ENCODE measurements around the gene TMBIM1.

GRCh38 chr2:218259099-218259961 lies 33.0 kb downstream of the TMBIM1 start:
- TF ChIP-seq CTCF (IDR thresholded peaks at IDR 0.05; ENCODE audit: low read length), result no peak
- TF ChIP-seq EZH2 (optimal IDR thresholded peaks at IDR 0.05; ENCODE audit: low read depth, low read length), result no peak
- TF ChIP-seq EZH2phosphoT487 (IDR thresholded peaks at IDR 0.05; ENCODE audit: low read length), result no peak

Data from MM.1S (cell line).